B cell (primary cell): ENCODE results near the gene PCTP.

Source experiments
- CTCF ChIP-seq: fragments of 200-600 bp; IDR thresholded peaks from one replicate; pipeline ENCODE4 v1.8.0; 2022; ENCODE audit warnings: antibody characterized with exemption, mild to moderate bottlenecking
- EZH2 ChIP-seq: IDR thresholded peaks from 2 replicates; pipeline ENCODE4 v1.6.1; 2012; ENCODE audit warnings: borderline replicate concordance, low read depth, mild to moderate bottlenecking, moderate library complexity, low read length; ENCODE audit not compliant: insufficient read depth, poor library complexity, severe bottlenecking

DNA sequence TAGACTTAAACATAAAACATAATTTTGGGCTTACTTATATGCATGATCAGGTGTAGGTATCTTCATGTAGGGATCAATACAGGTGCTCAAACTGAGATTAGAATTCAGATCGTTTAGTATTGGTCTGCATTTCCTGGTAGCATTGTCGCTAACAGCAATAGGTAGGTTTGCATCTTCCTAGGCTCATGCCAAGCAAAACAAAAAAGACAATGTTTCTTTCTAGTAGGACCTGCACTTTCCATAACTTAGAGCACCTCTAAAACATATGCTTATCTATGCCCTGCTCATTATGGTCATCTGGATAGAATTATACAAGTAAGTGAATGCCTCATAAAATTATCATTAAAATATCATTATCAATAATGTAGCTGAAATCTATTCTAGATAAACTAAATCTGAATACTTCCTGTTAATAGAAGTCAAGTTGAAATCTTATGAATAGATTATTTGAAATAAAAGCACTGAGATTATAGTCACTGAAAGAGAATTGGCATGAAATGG is 26.7 kb downstream of the PCTP start:
- TF ChIP-seq CTCF: no peak
- TF ChIP-seq EZH2: no peak
